HK-2 (cell line): ENCODE measurements around the gene CELA2A.
"Not testable (repeated sequence)": the region's sequence is repeated elsewhere in the genome, so short reads cannot be mapped to it uniquely, and the experiment has no call there.

Source experiments
- DNase-seq: peaks from one replicate; pipeline ENCODE4 v3.0.0-alpha.2; 2018; ENCODE audit not compliant: unreplicated experiment

CELA2A gene

GRCh38 chr1:15444468-15445389 is 11.8 kb upstream of the CELA2A start:
- DNase-seq, result no peak

- DNase-seq, result no peak
These were observed 11.0 kb upstream of the CELA2A start for GRCh38 chr1:15445390-15446122.

- no peak for DNase-seq
These were observed 10.3 kb upstream of the CELA2A start for GRCh38 chr1:15446212-15446611.

- DNase-seq, result no peak
These were observed 7.6 kb upstream of the CELA2A start for GRCh38 chr1:15448877-15449462.

GRCh38 chr1:15449567-15449966 is 7.0 kb upstream of the CELA2A start:
- no peak for DNase-seq

GRCh38 chr1:15451014-15451722 is 5.4 kb upstream of the CELA2A start:
- DNase-seq, result no peak

GRCh38 chr1:15452216-15452615 is 4.3 kb upstream of the CELA2A start:
- DNase-seq, result no peak

- no peak for DNase-seq
These were observed 3.5 kb upstream of the CELA2A start for GRCh38 chr1:15452866-15453571.

- DNase-seq, result no peak
These were observed 2.8 kb upstream of the CELA2A start for GRCh38 chr1:15453734-15454133.

GRCh38 chr1:15454256-15454655 is 2.3 kb upstream of the CELA2A start:
- no peak for DNase-seq

- no peak for DNase-seq
These were observed 1.0 kb upstream of the CELA2A start for GRCh38 chr1:15455522-15455921.

- no peak for DNase-seq
These were observed 1.1 kb downstream of the CELA2A start for GRCh38 chr1:15457585-15457984.

GRCh38 chr1:15458388-15458787 is 1.9 kb downstream of the CELA2A start:
- not testable (repeated sequence) for DNase-seq

GRCh38 chr1:15459771-15460707 is 3.5 kb downstream of the CELA2A start:
- no peak for DNase-seq

- no peak for DNase-seq
These were observed 4.2 kb downstream of the CELA2A start for GRCh38 chr1:15460708-15461095.

- not testable (repeated sequence) for DNase-seq
These were observed 6.7 kb downstream of the CELA2A start for GRCh38 chr1:15463064-15463800.

- not testable (repeated sequence) for DNase-seq
These were observed 7.4 kb downstream of the CELA2A start for GRCh38 chr1:15463926-15464322.

- no peak for DNase-seq
These were observed 9.1 kb downstream of the CELA2A start for GRCh38 chr1:15465674-15466073.

GRCh38 chr1:15466955-15467625 is 10.6 kb downstream of the CELA2A start:
- not testable (repeated sequence) for DNase-seq
